GM21737 (cell line): ENCODE data around the gene TMEM147.

ENCODE experiments used
- ATAC-seq: cut with Tn5 transposase; IDR thresholded peaks from one replicate; pipeline ENCODE4 v1.9.1; 2021; ENCODE audit warnings: mild to moderate bottlenecking, moderate library complexity; ENCODE audit not compliant: unreplicated experiment

TMEM147 gene

GRCh38 chr19:35518313-35518712 is 27.1 kb upstream of the TMEM147 start:
- ATAC-seq: no peak

GRCh38 chr19:35519291-35519690 is 26.1 kb upstream of the TMEM147 start:
- ATAC-seq: no peak

GRCh38 chr19:35521124-35521743 is 24.2 kb upstream of the TMEM147 start:
- no peak for ATAC-seq

GRCh38 chr19:35522745-35523327 is 22.6 kb upstream of the TMEM147 start:
- no peak for ATAC-seq

GRCh38 chr19:35524181-35524837 is 21.1 kb upstream of the TMEM147 start:
- no peak for ATAC-seq

GRCh38 chr19:35525873-35526272 is 19.6 kb upstream of the TMEM147 start:
- ATAC-seq: no peak

GRCh38 chr19:35528218-35529038 is 17.0 kb upstream of the TMEM147 start, which contains the start of gene SBSN:
Gene SBSN (minus strand): TSS chr19:35528311. CDS start chr19:35528281, 30 bp downstream.
- ATAC-seq: no peak

GRCh38 chr19:35529241-35530218 is 15.9 kb upstream of the TMEM147 start:
- ATAC-seq: no peak

- ATAC-seq: no peak
Measured at GRCh38 chr19:35531291-35531690, 14.1 kb upstream of the TMEM147 start.

GRCh38 chr19:35533201-35533821 is 12.1 kb upstream of the TMEM147 start, which contains the start of gene GAPDHS:
Gene GAPDHS (plus strand): TSS chr19:35533456. CDS start chr19:35533528, 72 bp downstream.
- ATAC-seq: no peak

GRCh38 chr19:35533822-35534392 is 11.5 kb upstream of the TMEM147 start:
- ATAC-seq: no peak

- no peak for ATAC-seq
Measured at GRCh38 chr19:35534803-35535480, 10.5 kb upstream of the TMEM147 start.

- ATAC-seq: no peak
Measured at GRCh38 chr19:35539314-35539713, 6.1 kb upstream of the TMEM147 start.

- ATAC-seq: no peak
Measured at GRCh38 chr19:35539850-35540249, 5.6 kb upstream of the TMEM147 start.

GRCh38 chr19:35540356-35540927 is 5.0 kb upstream of the TMEM147 start:
- no peak for ATAC-seq

GRCh38 chr19:35542209-35542608 is 3.2 kb upstream of the TMEM147 start:
- ATAC-seq: no peak

GRCh38 chr19:35543280-35544109 is 1.9 kb upstream of the TMEM147 start:
- ATAC-seq: no peak
